K562 (cell line): ENCODE measurements around the gene FRMPD4. TPM values are rescaled to one million over a fixed set of nuclear protein-coding genes. Genes with fewer than 3 reads are reported as not detected.

Experiments
- ATAC-seq: fragments of 200-7000 bp; cut with Tn5 transposase; 3 replicates; pipeline ENCODE4 v1.9.1; 2020; ENCODE audit warnings: moderate library complexity
- BruUV-seq: library from RNA; stranded (reverse); fragments of 400-500 nt; replicated peaks from 2 replicates; lab custom pipeline; 2021; lab: Mats Ljungman, UMichigan
- CTCF ChIA-PET: fragments of 300-600 bp; formaldehyde crosslinking; extraction: SDS; loops from one replicate; lab custom pipeline; 2021; ENCODE audit warnings: low intra/inter-chr PET ratio; lab: Yijun Ruan, JAX
- POLR2A ChIA-PET: fragments of 300-600, 350-650 bp; sonication (Branson Sonifier 250); formaldehyde crosslinking; extraction: SDS; loops from one replicate; lab custom pipeline; 2021; ENCODE audit warnings: antibody characterized with exemption, inconsistent platforms; lab: Yijun Ruan, JAX
- DNase-seq, 4 experiments: peaks; one replicate each; pipeline versions ENCODE4 v3.0.0 to v3.0.0-alpha.2; 2011 to 2018; ENCODE audit warnings: low spot score in 3 of 4, mixed read lengths in 3 of 4; ENCODE audit errors: extremely low read depth in 1 of 4
- FAIRE-seq: peaks from 2 replicates; lab custom pipeline; 2011; peaks lifted over from hg19 to GRCh38; lab: Jason Lieb, UNC
- H2AFZ ChIP-seq: 2 replicates; pipeline ENCODE4 v1.6.0; 2011; ENCODE audit warnings: low read depth, low read length, control low read depth, inconsistent platforms
- H3K27ac ChIP-seq: fragments of 200-600 bp; 3 replicates; pipeline ENCODE4 v1.8.0; 2011; ENCODE audit warnings: low read depth, mild to moderate bottlenecking, control low read depth, inconsistent platforms, low read length, moderate library complexity, mixed read lengths; ENCODE audit errors: extremely low read depth
- H3K27me3 ChIP-seq, 2 experiments: fragments of 300-600 bp in 1 of 2; 2 replicates in 1 of 2; 3 replicates in 1 of 2; pipeline versions ENCODE4 v1.6.0 to v1.8.0; 2011; ENCODE audit warnings: inconsistent platforms in 2 of 2, low read length in 2 of 2, mild to moderate bottlenecking in 1 of 2, mixed read lengths in 1 of 2, moderate library complexity in 1 of 2; ENCODE audit not compliant: control insufficient read depth in 2 of 2, insufficient read depth in 2 of 2
- H3K36me3 ChIP-seq: fragments of 300-600 bp; 3 replicates; pipeline ENCODE4 v1.8.0; 2011; ENCODE audit warnings: mild to moderate bottlenecking, low read length, inconsistent platforms; ENCODE audit not compliant: control insufficient read depth, insufficient read depth
- H3K4me1 ChIP-seq, 2 experiments: fragments of 200-600 bp in 1 of 2; replicated peaks in 1 of 2; 2 replicates in 1 of 2; 3 replicates in 1 of 2; pipeline versions ENCODE4 v1.5.1 to v1.8.0; 2011; ENCODE audit warnings: inconsistent platforms in 2 of 2, low read length in 2 of 2, mild to moderate bottlenecking in 1 of 2, mixed read lengths in 1 of 2, moderate library complexity in 1 of 2; ENCODE audit not compliant: control insufficient read depth in 2 of 2, insufficient read depth in 2 of 2
- H3K4me2 ChIP-seq: 2 replicates; pipeline ENCODE4 v1.6.1; 2011; ENCODE audit warnings: low read length, control low read depth, inconsistent platforms, mixed read lengths; ENCODE audit not compliant: insufficient read depth
- H3K4me3 ChIP-seq: fragments of 200-600 bp; sonication (generic), shearing (Covaris generic); 2 replicates; pipeline ENCODE4 v1.5.1; 2016; ENCODE audit warnings: control low read depth, inconsistent platforms
- H3K79me2 ChIP-seq: fragments of 200-600 bp; 3 replicates; pipeline ENCODE4 v1.8.0; 2011; ENCODE audit warnings: low read length, inconsistent platforms; ENCODE audit not compliant: control insufficient read depth, insufficient read depth
- H3K9ac ChIP-seq, 2 experiments: 2 replicates each; pipeline versions ENCODE4 v1.6.0 to v1.6.1; 2011; ENCODE audit warnings: low read depth in 2 of 2, low read length in 2 of 2, control low read depth in 1 of 2, inconsistent platforms in 1 of 2, mild to moderate bottlenecking in 1 of 2, mixed read lengths in 1 of 2; ENCODE audit not compliant: insufficient read depth in 1 of 2
- H3K9me1 ChIP-seq: one replicate; pipeline ENCODE4 v1.6.0; 2011; ENCODE audit warnings: inconsistent platforms, mild to moderate bottlenecking, low read length, moderate library complexity; ENCODE audit not compliant: control insufficient read depth, insufficient read depth
- H3K9me3 ChIP-seq: replicated peaks from 2 replicates; pipeline ENCODE4 v1.5.1; 2011; ENCODE audit warnings: low read depth, low read length, inconsistent platforms; ENCODE audit not compliant: control insufficient read depth, insufficient read depth
- H4K20me1 ChIP-seq: replicated peaks from 2 replicates; pipeline ENCODE4 v1.6.1; 2011; ENCODE audit warnings: low read length, inconsistent platforms, mixed read lengths; ENCODE audit not compliant: control insufficient read depth, insufficient read depth
- CC2D1A ChIP-seq: fragments of 450-650 bp; IDR thresholded peaks from 2 replicates; pipeline ENCODE4 v1.6.1; 2017; ENCODE audit warnings: mild to moderate bottlenecking
- KLF13 ChIP-seq: fragments of 450-650 bp; IDR thresholded peaks from 2 replicates; pipeline ENCODE4 v1.6.1; 2016; ENCODE audit warnings: missing genetic modification characterization, low read depth, mild to moderate bottlenecking, missing compliant biosample characterization, moderate library complexity, borderline replicate concordance
- NONO ChIP-seq, 2 experiments: fragments of 200-400 bp in 1 of 2; fragments of 450-650 bp in 1 of 2; formaldehyde crosslinking in 1 of 2; IDR thresholded peaks; 2 replicates each; pipeline ENCODE4 v1.6.1; 2017; ENCODE audit warnings: low read depth in 2 of 2, mild to moderate bottlenecking in 2 of 2, moderate library complexity in 2 of 2, low read length in 1 of 2
- RB1 ChIP-seq: fragments of 450-650 bp; IDR thresholded peaks from 2 replicates; pipeline ENCODE4 v1.6.1; 2017; ENCODE audit warnings: low read depth, mild to moderate bottlenecking
- STAG1 ChIP-seq: sonication (generic); formaldehyde crosslinking; IDR thresholded peaks from 2 replicates; pipeline ENCODE4 v1.5.0; 2020; ENCODE audit warnings: missing genetic modification reagents, borderline replicate concordance
- THAP7 ChIP-seq: fragments of 250-450 bp; sonication (Bioruptor Pico); IDR thresholded peaks from 2 replicates; pipeline ENCODE4 v1.5.0; 2021
- TOE1 ChIP-seq, 2 experiments: fragments of 450-650 bp in 1 of 2; sonication (generic) in 1 of 2; formaldehyde crosslinking in 1 of 2; IDR thresholded peaks; 2 replicates each; pipeline versions ENCODE4 v1.7.1 to v1.8.0; 2016 to 2022; ENCODE audit warnings: borderline replicate concordance in 2 of 2, mild to moderate bottlenecking in 2 of 2, antibody characterized with exemption in 1 of 2, inconsistent platforms in 1 of 2, low read depth in 1 of 2, missing genetic modification reagents in 1 of 2, moderate library complexity in 1 of 2
- U2AF2 ChIP-seq: fragments of 200-400 bp; formaldehyde crosslinking; optimal IDR thresholded peaks from 2 replicates; pipeline ENCODE3; 2017; ENCODE audit warnings: low read depth, mild to moderate bottlenecking, low read length
- ZNF311 ChIP-seq: fragments of 250-450 bp; sonication (Bioruptor Pico); IDR thresholded peaks from 2 replicates; pipeline ENCODE4 v1.4.0; 2020; ENCODE audit warnings: mild to moderate bottlenecking, moderate library complexity
- ZNF408 ChIP-seq: fragments of 250-450 bp; sonication (Bioruptor Pico); IDR thresholded peaks from 2 replicates; pipeline ENCODE4 v1.4.0; 2020; ENCODE audit warnings: low read depth, mild to moderate bottlenecking, moderate library complexity
- ZNF57 ChIP-seq: fragments of 450-650 bp; formaldehyde crosslinking; IDR thresholded peaks from 2 replicates; pipeline ENCODE4 v1.4.0; 2020; ENCODE audit warnings: mild to moderate bottlenecking, moderate library complexity
- WGBS: fragments of 100-300 bp; shearing (Covaris generic); methylation state at CpG from one replicate; pipeline ENCODE4 v1.1.6; 2016; ENCODE audit warnings: low coverage, mixed read lengths; ENCODE audit not compliant: insufficient coverage; ENCODE audit errors: missing lambda C conversion rate; 5-methylcytosine and 5-hydroxymethylcytosine counted together
- in situ Hi-C: fragments of 300-500 bp; cut with MboI; formaldehyde crosslinking; loops from 4 replicates; pipeline ENCODE4 v1.15.0; 2018; ENCODE audit warnings: inconsistent platforms, mixed read lengths
- intact Hi-C: fragments of 100-400 bp; cut with micrococcal nuclease; formaldehyde crosslinking; loops from 2 replicates; pipeline ENCODE4 v1.14.2; 2022
- polyA plus RNA-seq, 8 experiments: library from polyadenylated mRNA; depleted of rRNA in 4 of 8; stranded (reverse) in 5 of 8; unstranded in 3 of 8; fragments of >200 nt; fragmentation: Nextera tagmentation in 2 of 8; fragmentation: Illumina TruSeq in 1 of 8; extraction: Ambion mirVana in 2 of 8; extraction: Trizol in 1 of 8; gene quantifications; 2 replicates each; pipeline versions ENCODE4 v1.2.1 to v1.2.3, GENCODE V29; 2011 to 2014; ENCODE audit warnings: inconsistent platforms in 1 of 8, missing spikeins in 1 of 8
- total RNA-seq, 7 experiments: library from RNA; depleted of rRNA in 6 of 7; stranded (reverse); fragments of >200 nt in 6 of 7; fragmentation: Illumina TruSeq in 2 of 7; extraction: Trizol in 2 of 7; gene quantifications; 2 replicates each; pipeline versions ENCODE4 v1.2.1 to v1.2.3, GENCODE V29; 2011 to 2021; ENCODE audit warnings: low replicate concordance in 1 of 7

The FRMPD4 gene
- total and polyA plus RNA-seq, 9 of the 15 experiments (the other 6 are each of a cell fraction or from before 2014, with no cell fraction given): not detected

- Histone ChIP-seq H2AFZ (no peak overlapping the region), H3K36me3 (no peaks in the 10 kb centered on the region), H4K20me1 (no peaks in the 10 kb centered on the region), H3K9me3 (no peaks in the 10 kb centered on the region), H3K79me2 (no peaks in the 10 kb centered on the region), H3K4me1 (no peaks in the 10 kb centered on the region), H3K27me3 (no peaks in the 10 kb centered on the region), H3K9ac (no peak overlapping the region), H3K27ac (no peak overlapping the region), H3K4me3 (no peak overlapping the region), H3K9me1 (no peaks in the 10 kb centered on the region), H3K4me2 (no peak overlapping the region)
- in situ Hi-C loops (no loop called here), intact Hi-C loops (no loop called here)
- ChIA-PET POLR2A (no interaction called here), CTCF (no interaction called here)
- WGBS: 0% methylated on average over 3 of the region's 3 CpGs
- ATAC-seq: no peak
- TF ChIP-seq ZNF311 (CRISPR knock-in tag) (no peak), KLF13 (no peak), THAP7 (CRISPR knock-in tag) (no peak), RB1 (no peak)
- DNase-seq: no peak
- BruUV-seq: no TSS peak
- FAIRE-seq: no peak
Measured at GRCh38 chrX:12672367-12673106, 534.3 kb downstream of the FRMPD4 start.

- FAIRE-seq (no peak), ATAC-seq (no peak), DNase-seq (no peak)
- WGBS: 0% methylated on average over 1 of the region's 2 CpGs
- no peak overlapping the region for H3K9ac ChIP-seq
- H3K79me2 ChIP-seq: no peaks in the 10 kb centered on the region
- TF ChIP-seq CC2D1A (no peak), NONO (IDR thresholded peaks at IDR 0.05; ENCODE audit: low read depth in 2 of 2, low read length in 1 of 2) (no peak), ZNF408 (CRISPR knock-in tag) (no peak), TOE1 (IDR thresholded peaks at IDR 0.05; ENCODE audit: borderline replicate concordance) (no peak), TOE1 (CRISPR knock-in tag; IDR thresholded peaks at IDR 0.05; ENCODE audit: borderline replicate concordance, low read depth) (no peak), ZNF57 (CRISPR knock-in tag) (no peak), U2AF2 (no peak), STAG1 (CRISPR knock-in tag) (no peak)
- no peak overlapping the region for H2AFZ ChIP-seq
- no peak overlapping the region for H3K4me2 ChIP-seq
- H3K4me3 ChIP-seq: no peak overlapping the region
- H3K4me1 ChIP-seq: no peaks in the 10 kb centered on the region
- no peaks in the 10 kb centered on the region for H3K9me3 ChIP-seq
- BruUV-seq: no TSS peak
- ChIA-PET POLR2A (no interaction called here), CTCF (no interaction called here)
- no peaks in the 10 kb centered on the region for H3K9me1 ChIP-seq
- no peaks in the 10 kb centered on the region for H4K20me1 ChIP-seq
- intact Hi-C loops: no loop called here
- in situ Hi-C loops: no loop called here
- H3K27me3 ChIP-seq: no peaks in the 10 kb centered on the region
- H3K36me3 ChIP-seq: no peaks in the 10 kb centered on the region
- no peak overlapping the region for H3K27ac ChIP-seq
Measured at GRCh38 chrX:12673487-12673886, 535.2 kb downstream of the FRMPD4 start.
